ENCODE results near the gene CEP19.

Gene CEP19

DNA sequence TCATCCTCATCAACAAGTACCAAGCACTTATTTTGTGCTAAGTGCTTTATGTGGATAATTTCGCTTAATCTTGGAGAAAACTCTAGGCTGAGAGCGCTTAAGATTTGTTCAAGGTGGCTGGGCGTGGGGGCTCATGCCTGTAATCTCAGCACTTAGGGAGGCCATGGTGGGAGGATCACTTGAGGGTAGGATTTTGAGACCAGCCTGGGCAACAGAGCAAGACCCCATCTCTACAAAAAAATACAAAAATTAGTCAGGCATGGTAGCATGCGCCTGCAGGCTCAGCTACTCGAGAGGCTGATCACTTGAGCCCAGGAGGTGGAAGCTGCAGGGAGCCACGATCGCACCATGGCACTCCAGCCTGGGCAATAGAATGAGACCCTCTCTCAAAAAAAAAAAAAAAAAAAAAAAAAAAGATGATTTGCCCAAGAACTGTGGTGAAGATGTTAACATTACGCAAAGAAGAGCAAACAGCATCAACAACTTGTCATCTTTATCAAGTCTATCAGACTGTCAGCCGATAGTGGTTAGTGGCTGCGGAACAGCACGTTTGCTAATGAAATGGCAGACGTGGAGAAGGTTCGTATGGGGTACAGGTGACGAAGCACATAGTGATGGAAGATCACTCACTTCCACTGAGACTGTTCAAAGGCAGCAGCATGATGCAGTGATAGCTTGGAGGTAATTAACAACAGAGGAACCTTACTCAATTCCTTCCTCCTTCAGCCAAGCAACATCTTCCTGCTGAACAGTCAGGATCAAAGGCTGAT is 44.8 kb downstream of the CEP19 start:
- no peak for DNase-seq
- no peak overlapping the region for H3K27ac ChIP-seq
- no peaks in the 10 kb centered on the region for H3K36me3 ChIP-seq (replicated peaks)
- H3K27me3 ChIP-seq (replicated peaks): no peaks in the 10 kb centered on the region
- TF ChIP-seq, protein P1, sequence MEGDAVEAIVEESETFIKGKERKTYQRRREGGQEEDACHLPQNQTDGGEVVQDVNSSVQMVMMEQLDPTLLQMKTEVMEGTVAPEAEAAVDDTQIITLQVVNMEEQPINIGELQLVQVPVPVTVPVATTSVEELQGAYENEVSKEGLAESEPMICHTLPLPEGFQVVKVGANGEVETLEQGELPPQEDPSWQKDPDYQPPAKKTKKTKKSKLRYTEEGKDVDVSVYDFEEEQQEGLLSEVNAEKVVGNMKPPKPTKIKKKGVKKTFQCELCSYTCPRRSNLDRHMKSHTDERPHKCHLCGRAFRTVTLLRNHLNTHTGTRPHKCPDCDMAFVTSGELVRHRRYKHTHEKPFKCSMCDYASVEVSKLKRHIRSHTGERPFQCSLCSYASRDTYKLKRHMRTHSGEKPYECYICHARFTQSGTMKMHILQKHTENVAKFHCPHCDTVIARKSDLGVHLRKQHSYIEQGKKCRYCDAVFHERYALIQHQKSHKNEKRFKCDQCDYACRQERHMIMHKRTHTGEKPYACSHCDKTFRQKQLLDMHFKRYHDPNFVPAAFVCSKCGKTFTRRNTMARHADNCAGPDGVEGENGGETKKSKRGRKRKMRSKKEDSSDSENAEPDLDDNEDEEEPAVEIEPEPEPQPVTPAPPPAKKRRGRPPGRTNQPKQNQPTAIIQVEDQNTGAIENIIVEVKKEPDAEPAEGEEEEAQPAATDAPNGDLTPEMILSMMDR (IDR thresholded peaks at IDR 0.05; ENCODE audit: low read depth, low read length, missing control alignments): no peak
- in situ Hi-C loops (cut with HindIII; ENCODE audit: low pct_ligation_motif_present, low sequenced_read_pairs): no loop called here
- no peak overlapping the region for H3K4me3 ChIP-seq (ENCODE audit: low read depth, low read length)

DNA sequence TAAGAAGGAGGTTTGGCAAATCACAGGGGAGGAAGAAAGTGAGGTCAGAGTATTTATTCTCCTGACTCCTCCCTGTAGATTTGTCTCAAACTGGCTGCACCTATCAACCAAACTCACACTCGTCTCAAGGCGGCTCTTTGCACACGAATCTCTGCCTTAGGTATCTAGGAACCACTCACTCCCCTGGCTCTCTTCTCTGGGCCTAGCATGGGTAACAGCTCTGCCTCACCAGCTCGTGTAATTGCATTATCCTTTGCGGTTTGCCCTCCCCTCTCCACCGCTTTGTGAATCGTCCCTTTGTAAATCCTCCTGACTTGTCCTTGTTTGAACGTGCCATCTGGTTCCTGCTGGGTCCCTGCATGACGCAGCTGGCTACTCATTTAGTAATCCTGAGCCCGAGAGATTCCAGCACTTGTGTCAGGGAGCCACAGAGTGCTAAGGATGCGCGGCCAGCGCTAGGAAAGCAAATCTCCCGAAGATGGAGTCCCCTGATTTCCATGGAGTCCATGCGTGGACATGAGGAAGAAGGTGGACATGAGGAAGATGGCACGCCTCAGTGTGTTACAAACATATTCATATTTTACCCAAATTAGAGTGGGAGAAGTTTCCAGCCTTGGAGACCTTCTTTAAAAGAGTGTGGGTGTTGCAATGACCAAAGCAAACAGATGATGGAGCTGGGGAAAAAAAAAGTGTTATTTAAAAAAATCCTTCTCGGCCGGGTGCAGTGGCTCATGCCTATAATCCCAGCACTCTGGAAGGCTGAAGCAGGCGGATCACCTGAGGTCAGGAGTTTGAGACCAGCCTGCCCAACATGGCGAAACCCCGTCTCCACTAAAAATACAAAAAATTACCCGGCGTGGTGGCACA is 45.8 kb downstream of the CEP19 start:
- peak; percentile 50 for DNase-seq

DNA sequence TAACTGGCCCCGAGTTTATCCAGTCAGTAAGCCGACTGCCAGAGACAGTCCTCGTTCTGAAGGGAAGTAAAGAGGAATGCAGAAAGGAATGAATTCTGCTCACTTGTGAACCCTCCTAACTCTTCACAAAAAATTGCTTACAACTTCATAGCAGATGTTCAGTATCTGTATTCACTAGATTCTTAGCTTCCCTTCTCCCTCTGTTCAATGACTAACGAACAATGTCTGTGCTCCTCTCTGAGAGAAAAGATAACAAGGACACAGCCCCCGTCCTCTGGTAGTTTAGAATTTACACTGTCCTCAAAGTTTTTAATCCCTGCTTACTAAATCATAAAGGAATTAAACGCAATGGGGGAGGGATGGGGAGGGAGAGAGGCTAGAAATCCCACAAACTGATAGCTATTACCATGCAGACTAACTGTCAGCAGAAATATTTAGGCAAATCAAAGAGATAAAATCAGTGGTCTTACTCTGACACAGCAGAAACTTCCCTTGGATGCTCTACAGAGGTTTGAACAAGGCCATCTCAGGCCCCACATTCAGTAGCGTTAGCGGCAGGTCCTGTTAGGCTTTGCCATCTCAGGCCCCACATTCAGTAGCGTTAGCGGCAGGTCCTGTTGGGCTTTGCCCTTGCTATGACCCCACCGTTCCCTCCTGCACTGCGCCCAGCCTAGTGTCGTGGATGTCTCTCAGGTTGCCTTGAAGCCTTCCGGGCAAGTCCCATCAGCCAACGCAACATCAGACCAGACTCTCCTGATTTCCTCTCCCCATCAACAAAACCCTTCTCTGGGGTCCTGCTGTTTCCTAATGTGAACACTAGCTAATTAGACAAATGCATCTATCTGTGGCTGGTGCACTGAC is 49.1 kb downstream of the CEP19 start:
- TF ChIP-seq, protein P1 (IDR thresholded peaks at IDR 0.05; ENCODE audit: low read depth, low read length, missing control alignments): no peak
- H3K27me3 ChIP-seq (replicated peaks): no peaks in the 10 kb centered on the region
- no peak overlapping the region for H3K4me3 ChIP-seq (ENCODE audit: low read depth, low read length)
- H3K36me3 ChIP-seq (replicated peaks): no peaks in the 10 kb centered on the region
- in situ Hi-C loops (cut with HindIII; ENCODE audit: low pct_ligation_motif_present, low sequenced_read_pairs): no loop called here
- H3K27ac ChIP-seq: peak overlapping the region; percentile 17
- peak; percentile 31 for DNase-seq

More for the DNA sequence above, 45.8 kb downstream of the CEP19 start:
- TF ChIP-seq, protein P1 (IDR thresholded peaks at IDR 0.05; ENCODE audit: low read depth, low read length, missing control alignments): no peak
- H3K4me3 ChIP-seq (ENCODE audit: low read depth, low read length): no peak overlapping the region
- no peak overlapping the region for H3K27ac ChIP-seq
- in situ Hi-C loops (cut with HindIII; ENCODE audit: low pct_ligation_motif_present, low sequenced_read_pairs): no loop called here
- H3K27me3 ChIP-seq (replicated peaks): no peaks in the 10 kb centered on the region
- no peaks in the 10 kb centered on the region for H3K36me3 ChIP-seq (replicated peaks)

DNA sequence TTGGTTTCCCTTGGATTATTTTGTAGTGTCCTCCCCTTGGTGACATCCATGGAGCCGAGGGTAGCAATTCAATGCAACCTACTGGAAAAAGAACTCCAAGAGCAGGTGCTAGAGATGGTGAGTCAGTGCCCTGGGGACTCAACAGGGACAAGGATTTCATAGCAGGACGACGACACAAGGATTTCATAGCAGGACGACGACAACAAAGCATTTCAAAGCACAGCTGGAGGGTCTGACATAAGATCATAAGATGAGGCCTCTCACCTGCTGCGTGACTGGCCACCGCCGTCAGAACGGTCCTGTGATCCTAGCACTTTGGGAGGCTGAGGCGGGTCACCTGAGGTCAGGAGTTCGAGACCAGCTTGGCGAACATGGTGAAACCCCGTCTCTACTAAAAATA is 50.0 kb downstream of the CEP19 start:
- DNase-seq: no peak
- no peaks in the 10 kb centered on the region for H3K27me3 ChIP-seq (replicated peaks)
- TF ChIP-seq, protein P1 (IDR thresholded peaks at IDR 0.05; ENCODE audit: low read depth, low read length, missing control alignments): no peak
- in situ Hi-C loops (cut with HindIII; ENCODE audit: low pct_ligation_motif_present, low sequenced_read_pairs): no loop called here
- H3K36me3 ChIP-seq (replicated peaks): no peaks in the 10 kb centered on the region
- no peak overlapping the region for H3K4me3 ChIP-seq (ENCODE audit: low read depth, low read length)
- no peak overlapping the region for H3K27ac ChIP-seq

DNA sequence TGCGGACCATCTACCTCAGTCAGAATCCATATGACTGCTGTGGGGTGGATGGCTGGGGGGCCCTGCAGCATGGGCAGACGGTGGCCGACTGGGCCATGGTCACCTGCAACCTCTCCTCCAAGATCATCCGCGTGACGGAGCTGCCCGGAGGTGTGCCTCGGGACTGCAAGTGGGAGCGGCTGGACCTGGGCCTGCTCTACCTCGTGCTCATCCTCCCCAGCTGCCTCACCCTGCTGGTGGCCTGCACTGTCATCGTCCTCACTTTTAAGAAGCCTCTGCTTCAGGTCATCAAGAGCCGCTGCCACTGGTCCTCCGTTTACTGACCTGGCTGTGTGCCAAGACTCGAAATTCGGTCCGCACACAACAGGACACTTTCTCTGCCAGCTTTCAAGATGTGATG is 50.6 kb downstream of the CEP19 start:
- no peak overlapping the region for H3K4me3 ChIP-seq (ENCODE audit: low read depth, low read length)
- no peaks in the 10 kb centered on the region for H3K36me3 ChIP-seq (replicated peaks)
- no peak overlapping the region for H3K27ac ChIP-seq
- TF ChIP-seq, protein P1 (IDR thresholded peaks at IDR 0.05; ENCODE audit: low read depth, low read length, missing control alignments): no peak
- no peaks in the 10 kb centered on the region for H3K27me3 ChIP-seq (replicated peaks)
- in situ Hi-C loops (cut with HindIII; ENCODE audit: low pct_ligation_motif_present, low sequenced_read_pairs): no loop called here
- DNase-seq: no peak
